IPS-NIHi11 (cell line): ENCODE measurements around the gene ADAMTS19.
A peak's percentile ranks its signal among the peaks of the same experiment; 100 is the strongest.

ENCODE experiments used
- DNase-seq: peaks from one replicate; pipeline ENCODE4 v3.0.0; 2012; ENCODE audit warnings: mixed read lengths, low spot score

ADAMTS19 gene

DNA sequence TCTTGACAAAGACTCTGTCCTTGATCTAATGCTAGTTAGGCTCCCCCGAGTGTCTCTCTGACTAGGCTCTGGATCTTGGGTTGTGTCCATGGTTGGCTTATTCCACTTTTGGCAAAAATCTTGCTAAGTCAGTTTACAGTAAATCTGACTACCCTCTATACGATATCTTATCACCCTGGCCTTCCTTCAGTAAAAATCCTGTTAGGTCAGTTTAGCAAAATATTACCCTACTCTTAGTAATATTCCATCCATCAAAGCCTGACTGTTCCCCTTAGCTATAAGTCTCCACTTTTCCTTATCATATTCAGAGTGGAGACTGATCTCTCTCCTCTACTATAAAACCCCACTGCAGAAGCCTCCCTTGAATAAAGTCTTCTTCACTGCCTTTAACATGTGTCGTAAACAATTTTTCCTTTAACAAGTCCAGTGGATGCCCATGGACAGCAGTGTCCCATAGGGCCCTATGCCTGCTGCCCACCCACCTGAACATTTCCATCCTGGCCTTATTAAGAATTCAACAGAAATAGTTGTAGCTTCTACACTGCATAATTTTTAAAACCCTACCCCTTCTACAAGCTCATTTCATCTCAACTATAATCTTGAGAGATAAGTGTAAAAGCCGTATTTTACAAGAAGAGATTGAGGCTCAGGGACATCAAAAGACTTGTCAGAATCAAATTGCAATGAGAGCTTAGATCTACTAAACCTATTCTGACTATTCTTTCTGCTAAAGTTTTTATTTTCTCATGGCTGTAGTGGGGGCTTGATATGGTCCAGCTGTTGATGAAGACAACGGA is 310.1 kb downstream of the ADAMTS19 start:
- DNase-seq: no peak

DNA sequence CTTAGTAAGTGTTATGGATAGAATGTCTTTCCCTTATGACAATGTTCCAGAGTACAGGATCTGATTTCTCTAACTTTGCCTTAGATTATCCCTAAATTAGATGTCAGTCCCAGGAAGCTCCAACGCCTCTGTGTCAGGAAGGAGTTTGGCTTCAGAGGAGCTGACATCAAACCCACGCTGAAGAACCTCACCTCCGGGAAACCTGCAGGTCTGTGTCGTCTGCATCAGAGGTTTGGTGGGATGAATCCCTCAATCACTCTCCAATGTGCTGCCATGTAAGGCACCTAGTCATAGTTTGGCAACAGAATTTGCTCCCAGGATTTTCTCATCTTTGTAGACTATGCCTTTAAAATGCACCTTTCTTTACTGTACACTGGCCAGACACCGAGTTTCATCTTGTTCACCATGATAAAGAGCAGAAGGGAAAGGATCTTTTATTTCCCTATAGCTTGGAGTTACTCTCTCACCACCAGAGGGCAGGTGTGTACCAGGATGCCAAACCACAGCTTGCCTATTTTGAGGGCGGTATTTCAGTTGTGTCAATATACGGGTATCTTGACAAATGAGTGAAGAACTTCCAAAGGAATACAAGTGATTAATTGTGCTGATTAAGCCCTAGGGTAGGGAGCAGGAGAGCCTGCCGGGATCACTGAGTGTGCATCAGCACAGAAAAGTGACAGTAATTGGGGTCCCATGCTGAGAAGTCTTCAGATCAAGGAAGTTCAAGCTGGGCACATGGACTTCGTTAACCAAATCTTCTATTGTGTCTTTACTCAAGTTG is 311.1 kb downstream of the ADAMTS19 start:
- DNase-seq: peak; percentile 53

DNA sequence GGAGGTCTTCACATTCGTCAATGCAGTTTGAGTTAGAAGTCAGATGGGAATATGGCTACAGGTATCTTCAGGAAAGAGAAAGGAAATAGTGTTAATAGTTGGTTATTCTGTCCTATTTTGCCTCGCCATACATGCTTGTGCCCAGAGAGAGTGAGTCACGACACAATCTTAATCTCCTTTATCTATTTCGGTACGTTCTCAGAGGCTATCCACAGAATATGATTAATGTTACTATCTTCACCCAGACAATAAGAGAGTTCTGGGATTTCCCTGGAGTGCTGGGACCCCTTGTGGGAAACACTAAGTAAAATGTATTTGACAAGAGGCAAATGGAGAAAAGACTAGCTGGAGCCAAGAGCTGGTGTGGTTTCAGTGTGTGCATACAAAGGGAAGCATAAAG is 313.3 kb downstream of the ADAMTS19 start:
- no peak for DNase-seq

DNA sequence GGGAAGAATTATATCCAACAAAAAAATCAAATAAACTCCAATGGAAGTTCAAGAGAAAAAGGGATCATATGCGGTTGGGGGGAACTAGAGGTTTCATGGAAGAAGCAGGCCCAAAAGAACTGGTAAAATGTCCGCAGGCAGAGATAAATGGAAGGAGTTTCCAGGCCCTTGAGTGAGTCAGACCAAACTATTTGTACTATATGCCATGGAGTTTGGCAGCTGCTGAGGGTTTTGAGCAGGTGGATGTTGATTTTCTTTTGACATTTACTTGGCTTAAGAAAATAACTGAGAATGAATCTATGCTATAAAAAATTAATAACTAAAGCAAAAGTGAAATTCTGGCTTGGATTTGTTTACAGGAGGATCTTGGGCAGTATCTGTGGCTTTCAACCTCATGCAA is 321.5 kb downstream of the ADAMTS19 start:
- DNase-seq: no peak
